GM18907 (cell line): ENCODE measurements around the gene ZDHHC4.

ENCODE experiments used
- ATAC-seq: cut with Tn5 transposase; IDR thresholded peaks from one replicate; pipeline ENCODE4 v1.9.1; 2021; ENCODE audit warnings: mild to moderate bottlenecking, moderate library complexity; ENCODE audit not compliant: unreplicated experiment

The ZDHHC4 gene

DNA sequence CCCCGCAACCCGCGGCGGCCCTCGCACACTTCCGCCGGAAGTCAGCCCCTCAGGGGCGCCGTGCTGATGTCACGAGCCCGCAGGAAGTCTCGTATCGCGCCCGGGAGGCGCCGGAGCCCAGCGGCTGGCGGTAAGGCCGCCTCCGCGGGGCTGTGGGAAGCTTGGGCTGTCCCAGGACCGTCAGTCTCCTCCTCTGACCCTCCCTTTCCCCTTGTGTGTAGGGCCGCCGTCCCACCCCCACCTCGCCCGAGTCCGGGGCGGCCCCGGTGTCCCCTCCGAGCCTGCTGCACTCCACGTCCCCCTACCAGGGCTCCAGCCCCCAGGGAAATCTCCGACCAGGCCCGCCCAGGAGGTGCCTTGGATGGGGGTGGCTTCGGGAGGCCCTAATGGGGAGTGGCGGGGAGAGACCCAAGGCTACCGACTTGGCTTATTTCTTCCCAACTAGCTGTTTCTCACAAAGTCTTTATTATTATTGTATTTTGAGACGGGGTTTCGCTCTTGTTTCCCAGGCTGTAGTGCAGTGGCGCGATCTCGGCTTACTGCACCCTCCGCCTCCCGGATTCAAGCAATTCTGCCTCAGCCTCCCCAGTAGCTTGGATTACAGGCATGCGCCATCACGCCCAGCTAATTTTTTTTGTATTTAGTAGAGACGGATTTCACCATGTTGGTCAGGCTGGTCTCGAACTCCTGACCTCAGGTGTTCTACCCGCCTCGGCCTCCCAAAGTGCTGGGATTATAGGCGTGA is at the start of gene ZDHHC4:
Gene ZDHHC4, plus strand, starts transcription at position 86 of the 745 bp plus-strand sequence. CDS start 3,108 bp downstream, outside the sequence.
- ATAC-seq = peak; percentile 93

DNA sequence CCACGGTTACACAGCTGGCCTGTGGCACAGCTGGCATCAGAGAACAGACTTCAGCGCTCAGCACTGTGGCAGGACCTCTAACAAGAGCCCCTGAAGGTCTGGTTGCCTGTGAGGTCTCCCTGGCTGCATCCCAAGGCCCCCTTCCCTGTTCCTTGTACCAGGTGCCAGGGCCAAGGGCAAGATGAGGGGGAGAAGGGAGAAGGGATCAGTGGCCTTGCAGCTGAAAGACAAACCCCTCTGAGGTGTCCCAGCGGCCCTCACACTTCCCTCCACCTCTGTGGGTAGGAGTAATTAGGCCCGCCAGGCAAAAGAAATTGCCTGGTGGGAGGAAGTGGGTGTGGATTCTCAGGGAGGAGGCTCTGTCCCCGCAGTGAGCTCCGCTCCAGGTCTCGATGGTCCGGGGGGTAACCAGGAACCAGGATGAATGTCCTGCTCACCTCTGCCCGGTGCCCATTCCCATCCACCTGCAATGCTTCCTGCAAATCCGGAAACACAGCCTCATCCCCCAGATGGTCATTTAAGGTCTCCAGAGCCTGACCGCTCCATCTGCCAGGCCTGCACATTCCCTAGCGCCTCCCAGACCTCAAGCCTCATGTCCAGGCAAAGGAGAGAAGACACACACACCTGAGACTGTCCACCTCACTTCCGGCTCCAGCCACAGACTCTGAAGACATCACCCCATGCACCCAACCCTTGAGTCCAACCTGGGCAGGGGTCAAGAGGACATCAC is 48.7 kb upstream of the ZDHHC4 start:
- no peak for ATAC-seq

DNA sequence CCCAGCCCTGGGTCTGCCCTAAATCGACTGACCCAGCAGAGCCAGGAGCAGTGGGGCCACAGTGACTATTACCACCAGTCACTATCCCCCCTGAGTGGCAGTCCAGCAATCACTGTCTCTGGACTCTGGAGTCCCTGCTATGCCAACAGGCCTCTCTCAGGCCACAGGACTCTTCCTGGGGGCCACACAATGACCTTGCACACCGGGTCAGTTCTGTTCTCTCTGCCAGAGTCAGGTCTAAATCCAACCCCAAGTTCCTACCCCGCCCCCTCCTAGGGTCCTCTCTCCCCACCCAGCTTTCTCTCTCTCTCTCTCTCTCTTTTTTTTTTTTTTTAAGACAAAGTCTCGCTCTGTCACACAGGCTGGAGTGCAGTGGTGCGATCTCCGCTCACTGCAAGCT is 47.6 kb upstream of the ZDHHC4 start:
- ATAC-seq = no peak

DNA sequence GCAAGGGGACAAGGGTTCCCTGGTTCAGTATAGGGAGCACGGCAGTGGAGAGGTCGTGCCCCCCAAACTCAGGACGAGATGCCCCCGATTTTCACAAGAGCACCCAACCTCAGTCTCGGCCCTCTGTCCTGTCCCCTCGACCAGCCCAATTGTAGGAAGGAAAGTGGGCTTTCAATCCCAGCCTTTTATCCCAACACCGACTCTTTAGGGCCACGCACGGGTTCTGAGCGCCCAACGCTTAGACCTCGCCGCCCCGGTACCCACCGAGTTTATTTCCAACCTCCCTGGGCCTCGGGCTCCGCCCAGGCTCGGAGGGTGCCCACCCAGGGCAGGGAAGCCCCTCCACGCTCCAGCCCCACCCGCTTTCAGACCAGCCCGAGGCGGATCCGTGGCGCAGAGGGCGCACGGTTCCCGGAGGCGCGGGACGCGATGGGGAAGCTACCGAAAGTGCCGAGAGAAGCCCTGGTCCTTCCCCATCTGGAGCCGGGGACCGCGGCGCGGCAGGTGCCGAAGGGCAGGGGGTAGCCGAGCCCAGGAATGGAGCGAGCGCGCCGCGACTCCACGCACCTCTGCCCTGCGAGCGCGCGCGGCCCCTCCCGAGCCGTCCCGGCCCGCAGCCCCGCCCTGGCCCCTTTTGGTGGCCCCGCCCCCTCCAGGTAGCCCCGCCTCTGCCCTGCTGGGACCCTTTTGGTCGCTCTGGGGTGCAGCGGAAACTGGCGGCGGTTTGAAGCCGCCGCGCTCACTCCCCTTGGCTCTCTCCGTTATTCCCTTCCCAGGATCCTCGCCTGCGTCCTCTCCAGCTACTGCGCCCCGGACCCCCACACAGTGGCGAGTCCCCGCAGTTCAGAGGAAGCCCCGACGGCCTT is 46.4 kb upstream of the ZDHHC4 start:
- ATAC-seq = no peak

DNA sequence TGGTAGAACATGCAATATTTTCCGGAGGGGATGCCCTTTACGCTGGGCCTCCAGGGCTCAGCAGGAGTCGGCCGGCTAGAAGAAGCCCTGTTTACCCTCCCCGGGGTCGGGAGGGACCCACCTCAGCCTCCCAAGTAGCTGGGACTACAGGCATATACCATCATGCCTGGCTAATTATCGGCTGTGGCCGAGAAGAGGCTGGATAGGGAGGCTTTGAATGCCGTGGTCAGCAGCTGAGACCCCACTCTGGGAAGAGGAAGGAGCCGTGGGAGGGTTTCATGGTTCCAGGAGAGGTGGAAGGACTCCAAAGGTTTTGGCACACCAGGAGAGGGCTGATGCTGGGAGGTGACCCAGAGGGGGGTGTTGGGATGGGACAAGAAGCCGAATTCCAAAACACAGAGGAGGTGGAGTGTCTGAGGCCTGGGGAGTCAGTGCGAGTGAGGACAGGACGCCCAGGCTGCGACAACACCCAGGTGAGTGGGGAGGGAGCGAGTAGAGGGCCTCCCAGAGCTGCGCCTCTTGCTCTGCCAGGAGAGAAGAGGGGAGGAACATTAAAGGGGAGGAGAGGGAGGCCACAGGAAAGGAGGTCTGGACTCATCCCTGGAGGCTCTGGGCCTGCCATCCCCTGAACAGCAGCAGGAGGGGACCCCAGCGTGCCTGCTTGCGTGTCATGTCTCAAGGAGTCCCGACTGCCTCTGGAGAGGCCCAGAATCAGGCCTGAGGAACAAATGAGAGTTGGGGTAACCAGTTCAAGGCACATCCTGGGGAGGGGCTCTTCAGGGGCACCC is 45.6 kb upstream of the ZDHHC4 start:
- ATAC-seq = no peak

DNA sequence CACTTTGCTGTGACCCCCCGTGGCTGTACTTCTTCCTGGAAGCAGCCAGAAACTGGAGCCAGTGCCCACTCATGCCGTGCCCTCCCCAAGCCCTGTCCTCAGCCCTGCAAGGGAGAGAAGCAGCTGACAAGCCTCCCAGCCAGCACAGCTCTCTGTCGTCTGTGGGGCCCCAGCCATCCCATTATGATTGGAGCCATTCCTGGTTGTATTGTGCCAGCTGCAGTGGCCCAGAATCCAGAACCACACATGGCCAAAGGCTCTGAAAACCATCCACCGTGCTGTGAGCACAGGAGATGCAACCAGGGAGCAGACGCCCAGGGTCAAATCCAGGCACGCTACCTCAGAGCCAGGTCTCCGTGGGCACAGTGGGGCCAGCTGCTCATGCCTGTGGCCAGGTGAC is 44.7 kb upstream of the ZDHHC4 start:
- ATAC-seq = no peak

DNA sequence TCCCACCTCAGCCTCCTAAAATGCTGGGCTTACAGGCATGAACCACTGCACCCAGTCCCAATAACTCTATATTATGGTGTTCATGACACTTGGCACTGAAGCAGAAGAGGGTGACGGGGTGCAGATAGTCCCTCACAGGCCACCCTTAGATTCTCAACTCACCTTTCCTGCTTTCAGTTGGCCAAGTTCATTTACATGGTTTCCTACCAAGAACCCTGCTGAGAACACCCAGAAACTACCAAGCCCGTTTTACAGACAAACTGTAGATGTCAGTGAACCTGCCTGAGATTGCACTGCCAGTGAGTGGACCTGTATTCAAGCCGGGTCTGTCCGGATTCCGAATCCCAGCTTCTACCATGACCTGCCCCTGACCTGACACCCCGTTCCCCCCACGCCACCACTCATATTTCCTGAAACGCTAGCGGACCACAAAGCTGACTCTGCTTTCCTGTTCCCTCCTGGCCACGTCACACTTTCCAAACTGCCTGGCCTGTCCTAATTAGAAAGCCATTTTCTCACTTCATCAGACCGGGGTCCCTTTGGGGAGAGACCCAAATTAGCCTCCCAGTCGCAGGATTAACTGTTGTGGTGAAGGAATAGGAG is 43.3 kb upstream of the ZDHHC4 start:
- ATAC-seq = no peak

DNA sequence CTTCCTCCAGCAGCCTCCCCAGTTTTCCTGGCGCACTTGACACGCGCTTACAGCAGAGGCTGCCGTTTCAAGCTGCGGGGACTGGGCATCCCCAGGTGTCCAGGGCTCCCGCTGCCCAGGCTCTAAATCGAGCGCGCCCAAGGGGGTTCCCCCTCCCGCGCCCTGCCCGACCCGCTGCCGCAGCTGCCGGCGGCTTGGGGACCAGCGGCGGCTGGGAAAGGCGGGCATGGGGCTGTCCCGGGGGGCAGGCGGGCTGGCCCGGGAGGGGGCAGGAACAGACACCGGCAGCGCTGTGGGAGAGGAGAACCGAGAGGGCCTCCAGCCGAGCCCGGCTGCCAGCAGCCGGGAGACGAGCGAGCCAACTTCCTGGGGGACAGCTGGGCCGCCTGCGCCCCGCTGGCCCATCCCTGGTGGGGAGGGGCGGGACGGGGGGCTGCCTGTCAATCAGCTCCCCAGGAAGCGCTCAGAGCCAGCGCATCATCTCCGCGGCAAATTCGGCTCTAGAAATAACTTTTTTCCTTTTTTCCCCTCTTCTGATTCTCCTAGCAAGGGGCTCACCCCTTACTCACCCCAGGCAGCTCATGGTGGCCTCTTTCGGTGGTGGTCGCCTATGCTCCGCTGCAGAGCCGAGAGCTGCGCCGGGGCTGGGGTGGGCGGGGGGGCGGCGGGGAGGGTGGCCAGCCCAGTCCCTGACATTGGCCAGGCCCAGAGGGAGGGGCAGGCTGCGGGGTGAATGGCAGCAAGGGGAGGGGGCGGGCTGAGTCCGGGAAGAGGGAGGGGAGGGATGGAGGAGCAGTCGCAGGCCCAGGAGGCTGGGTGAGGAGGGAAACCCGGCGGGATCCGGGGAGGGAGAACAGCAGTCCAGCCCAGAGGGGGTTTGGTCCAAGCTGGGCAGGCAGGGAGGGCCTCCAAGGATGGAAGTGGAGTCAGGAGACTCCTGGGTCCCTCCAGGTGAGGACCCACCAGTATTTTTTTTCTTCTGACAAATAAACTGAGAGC is 40.7 kb upstream of the ZDHHC4 start:
- ATAC-seq = no peak

DNA sequence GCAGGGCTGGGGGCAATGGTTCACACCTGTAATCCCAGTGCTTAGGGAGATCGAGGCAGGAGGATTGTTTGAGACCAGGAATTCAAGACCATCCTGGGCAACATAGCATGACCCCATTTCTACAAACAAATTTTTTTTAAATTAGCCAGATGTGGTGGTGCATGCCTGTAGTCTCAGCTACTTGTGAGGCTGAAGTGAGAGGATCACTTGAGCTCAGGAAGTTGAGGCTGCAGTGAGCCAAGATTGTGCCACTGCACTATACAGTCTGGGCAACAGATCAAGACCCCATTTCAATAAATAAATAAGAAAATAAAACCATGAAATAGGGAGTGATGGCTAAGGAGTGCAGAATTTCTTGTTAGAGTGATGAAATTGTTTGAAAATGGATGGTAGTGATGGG is 34.9 kb upstream of the ZDHHC4 start:
- ATAC-seq = no peak

DNA sequence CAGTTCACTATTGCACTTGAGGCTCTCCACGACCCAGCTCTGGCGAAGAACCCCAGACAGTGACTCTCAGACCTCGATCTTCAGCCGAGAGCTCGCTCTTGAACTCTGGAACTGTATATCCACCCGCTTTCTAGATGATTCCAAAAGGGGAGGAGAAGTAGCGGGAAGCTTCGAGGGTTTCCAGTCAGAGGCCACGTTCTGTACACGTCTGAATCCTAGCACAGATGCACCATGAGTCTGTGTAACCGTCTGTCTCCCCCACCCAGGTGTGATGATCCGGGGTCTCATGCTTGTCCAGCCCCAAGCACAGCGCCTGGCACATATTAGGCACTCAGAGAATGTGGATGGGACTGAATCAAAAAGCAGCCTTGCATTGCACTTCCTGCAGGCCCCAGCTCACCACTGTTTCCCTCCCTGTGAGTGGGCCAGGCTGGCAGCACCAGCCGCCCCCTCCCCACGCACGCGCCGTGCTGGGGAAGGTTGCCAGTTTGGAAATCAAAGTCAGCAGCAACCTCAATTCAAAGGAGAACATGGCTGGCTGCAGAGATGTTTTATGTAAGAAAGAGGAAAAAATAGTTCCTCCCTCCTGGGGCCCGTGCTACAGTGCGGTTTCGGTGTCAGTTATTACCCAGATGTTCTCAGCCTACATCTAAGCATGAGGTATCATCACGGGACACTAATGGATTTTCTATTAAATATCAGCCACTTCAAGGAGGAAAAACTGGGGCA is 31.7 kb upstream of the ZDHHC4 start:
- peak; percentile 57 for ATAC-seq

DNA sequence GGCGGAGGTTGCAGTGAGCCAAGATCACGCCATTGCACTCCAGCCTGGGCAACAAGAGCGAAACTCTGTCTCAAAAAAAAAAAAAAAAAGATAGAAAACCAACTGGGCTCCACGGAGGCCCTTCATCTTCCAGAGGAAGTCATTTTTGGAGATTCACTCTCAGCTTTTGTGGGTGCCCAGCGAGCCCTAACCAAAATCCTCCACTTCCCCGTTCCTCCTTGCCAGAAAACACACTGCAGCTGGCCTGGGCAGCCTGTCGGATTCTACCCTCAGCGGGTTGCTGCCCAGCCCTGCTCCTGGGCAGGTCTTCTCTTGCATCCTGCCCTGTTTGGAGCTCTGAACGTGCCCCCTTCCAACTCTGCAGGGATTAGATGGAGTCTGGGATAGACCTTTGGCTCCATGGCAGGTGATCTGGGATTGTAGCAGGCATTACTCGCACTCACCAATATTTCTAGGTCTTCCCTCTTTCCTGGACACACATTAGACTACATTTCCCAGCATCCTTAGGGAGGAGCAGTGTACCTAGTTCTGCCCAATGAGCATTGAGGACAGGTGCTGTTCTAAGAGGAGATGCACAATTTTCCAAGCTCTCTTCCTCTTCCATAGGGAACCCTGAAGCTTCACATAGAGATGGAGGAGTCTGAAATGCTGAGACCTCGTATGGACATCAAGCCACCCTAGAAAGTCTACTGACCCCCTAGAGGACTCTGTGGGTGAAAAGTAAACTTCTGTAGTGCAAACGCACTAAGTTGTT is 30.6 kb upstream of the ZDHHC4 start:
- no peak for ATAC-seq

DNA sequence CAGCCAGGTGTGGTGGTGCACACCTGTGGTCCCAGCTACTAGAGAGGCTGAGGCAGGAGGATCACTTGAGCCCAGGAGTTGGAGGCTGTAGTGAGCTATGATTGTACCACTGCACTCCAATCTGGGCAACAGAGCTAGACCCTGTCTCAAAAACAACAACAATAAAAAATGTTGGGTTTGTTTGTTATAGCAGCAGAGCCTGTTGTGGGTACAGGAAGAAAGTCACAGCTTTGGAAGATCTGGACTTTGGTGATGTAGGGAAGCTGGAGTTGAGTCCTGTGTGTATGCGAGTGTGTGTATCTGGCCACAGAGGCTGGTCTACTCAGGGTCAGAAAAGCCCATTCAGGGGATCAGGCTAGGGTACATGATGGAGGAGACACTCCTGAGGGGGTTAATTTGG is 29.9 kb upstream of the ZDHHC4 start:
- ATAC-seq = no peak

DNA sequence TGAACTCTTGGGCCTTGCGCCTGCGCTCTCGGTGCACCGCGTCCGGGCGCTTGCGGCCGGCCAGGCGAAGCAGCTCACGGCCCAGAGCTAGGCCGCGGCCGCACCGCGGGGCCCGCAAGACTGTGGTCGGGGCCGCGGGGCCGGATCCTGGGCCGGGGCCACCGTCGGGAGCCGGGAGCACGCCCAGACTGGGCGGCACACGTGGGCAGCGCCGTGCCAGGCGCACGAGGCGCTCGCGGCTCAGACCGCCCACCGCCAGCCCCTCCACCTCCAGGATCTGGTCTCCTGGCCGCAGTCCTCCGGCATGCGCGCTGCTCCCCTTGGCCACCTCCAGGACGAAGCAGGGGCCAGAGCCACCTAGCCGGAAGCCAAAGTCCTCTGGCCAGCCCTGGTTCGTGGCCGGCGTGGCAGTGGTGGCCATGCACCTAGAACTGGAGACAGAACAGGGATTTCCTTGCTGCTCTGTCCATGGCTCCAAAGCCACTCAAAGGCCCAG is 26.2 kb upstream of the ZDHHC4 start, which contains the start of gene GRID2IP:
Gene GRID2IP, minus strand, starts transcription at position 446 of the 496 bp plus-strand sequence. Its CDS starts 25 bp downstream, at position 421.
- no peak for ATAC-seq

DNA sequence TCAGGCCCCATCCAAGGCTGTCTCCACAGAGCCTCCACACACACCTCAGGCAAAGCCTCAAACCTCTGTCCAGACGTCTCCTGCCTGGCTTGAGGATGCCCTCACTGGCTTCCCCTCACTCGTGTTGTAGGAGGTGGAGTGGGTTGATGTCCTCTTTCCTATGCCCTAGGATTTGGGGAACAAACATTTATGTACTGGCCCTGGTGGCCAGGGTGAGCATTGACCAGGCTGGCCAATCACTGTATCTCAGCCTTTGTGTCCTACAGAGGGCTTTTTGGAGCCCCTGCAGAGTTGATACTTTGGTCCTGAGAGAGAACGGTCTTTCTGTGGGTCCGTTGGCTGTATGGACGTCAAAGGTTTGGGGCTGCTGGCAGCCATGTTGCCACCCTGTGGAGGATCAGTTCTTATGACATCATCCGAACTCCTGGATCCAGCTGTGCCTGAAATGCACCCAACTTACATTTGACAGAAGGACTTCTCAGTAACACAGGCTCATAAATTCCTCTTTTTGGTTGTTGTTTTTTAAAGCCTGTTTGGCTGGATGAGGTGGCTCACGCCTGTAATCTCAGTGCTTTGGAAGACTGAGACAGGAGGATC is 23.7 kb upstream of the ZDHHC4 start:
- no peak for ATAC-seq

DNA sequence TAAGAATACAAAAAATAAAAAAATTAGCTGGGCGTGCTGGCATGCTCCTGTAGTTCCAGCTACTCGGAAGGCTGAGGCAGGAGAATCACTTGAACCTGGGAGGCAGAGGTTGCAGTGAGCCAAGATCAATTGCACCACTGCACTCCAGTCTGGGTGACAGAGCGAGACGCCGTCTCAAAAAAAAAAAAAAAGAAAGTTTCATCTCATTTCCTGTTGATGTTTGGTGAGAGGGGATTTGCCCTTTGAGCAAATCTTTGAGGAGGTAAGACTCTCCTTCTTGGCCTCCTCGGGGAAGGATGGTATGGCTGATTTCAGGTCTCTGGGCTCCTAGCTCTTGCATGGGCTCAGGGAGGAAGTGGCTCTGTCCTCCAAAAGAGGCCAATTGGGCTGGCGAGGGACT is 22.4 kb upstream of the ZDHHC4 start:
- no peak for ATAC-seq

DNA sequence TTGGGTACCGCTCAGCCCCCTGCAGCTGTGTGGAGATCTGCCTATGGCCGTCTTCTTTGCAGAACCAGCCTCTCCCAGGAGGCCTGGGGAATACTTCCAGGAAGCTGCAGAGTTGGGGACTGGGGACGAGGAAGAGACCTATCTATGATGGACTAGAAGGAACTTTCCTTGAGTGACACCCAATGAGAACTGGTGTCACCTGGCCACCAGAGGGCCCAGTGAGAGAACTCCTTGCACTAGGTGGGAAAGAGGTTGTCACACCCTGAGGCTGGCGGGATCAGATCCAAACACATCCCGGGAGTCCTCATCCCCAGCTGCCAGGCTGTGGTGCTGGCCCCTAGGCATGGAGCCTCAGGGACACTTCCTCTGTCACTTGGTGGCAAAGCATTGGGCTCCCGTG is 21.1 kb upstream of the ZDHHC4 start:
- ATAC-seq = no peak

DNA sequence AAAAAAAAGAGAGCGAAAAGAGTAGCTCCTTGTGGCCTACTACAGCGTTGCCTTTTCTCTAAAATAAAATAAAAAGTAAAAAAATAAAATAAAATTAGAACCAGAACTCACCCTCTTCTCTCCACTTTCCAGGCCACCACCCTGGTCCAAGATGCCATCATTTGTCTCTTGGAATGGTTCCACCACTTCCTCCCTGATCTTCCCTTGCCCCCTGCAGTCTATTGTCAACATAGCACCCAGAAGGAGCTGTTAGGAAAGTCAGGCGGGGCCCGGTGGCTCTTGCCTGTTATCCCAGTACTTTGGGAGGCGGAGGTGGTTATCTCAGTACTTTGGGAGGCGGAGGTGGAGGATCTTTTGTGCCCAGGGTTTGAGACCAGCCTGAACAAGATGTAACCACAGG is 18.4 kb upstream of the ZDHHC4 start:
- no peak for ATAC-seq
